ENCODE data around the gene ETNPPL. TPM values are rescaled to one million over a fixed set of nuclear protein-coding genes. Genes with fewer than 3 reads are reported as not detected.

Gene ETNPPL
- total RNA-seq, 1 donor from 2014 or later = 0.40 TPM

DNA sequence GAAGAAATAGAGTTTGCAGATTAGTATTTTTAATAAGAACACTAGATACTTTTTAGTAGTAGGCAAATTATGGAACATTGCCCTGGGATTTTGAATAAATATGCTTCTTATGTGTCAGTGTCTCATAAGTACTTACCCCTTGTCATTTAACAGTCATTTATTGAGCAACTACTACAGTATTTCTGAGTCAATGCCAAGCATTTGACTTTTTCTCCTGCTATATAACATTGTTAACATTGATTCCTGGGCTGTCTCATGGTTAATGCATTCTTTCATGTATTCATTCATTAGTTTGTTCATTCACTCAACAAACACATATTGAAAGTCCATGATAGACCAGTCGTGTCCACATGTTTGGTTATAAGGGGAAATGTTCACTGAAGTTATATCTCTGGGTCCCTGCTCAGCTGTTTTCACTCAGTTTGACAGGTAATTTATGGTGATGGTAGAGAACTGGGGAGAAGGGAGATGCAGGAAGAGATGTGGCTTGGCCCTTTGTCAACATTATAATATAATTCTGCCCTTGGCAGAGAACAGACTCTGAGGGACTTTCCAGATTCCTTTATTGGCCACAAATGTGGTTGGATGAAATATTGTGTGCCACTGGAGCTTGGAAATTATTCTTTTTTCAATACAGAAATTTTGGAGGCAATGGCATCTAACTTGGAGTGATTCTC is 62.6 kb downstream of the ETNPPL start:
- no peak for DNase-seq (ENCODE audit: low spot score)

DNA sequence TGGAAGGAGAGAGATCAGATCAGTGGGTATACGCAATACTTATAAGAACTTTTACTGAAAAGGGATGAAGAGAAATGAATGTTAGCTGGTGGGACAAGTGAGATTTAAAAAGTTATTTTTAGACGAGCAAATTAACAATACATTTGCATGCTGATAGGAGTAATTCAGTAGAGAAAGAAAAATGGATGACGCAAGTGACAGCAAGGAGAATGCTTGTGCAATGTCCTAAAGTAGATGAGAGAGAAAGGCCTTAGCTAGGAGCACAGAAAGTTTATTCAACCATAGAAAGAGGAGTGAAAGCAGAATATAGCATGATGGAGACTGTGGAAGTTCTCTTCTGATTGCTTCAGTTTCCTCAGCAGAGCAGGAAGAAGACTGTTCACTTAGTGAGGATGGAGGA is 66.7 kb downstream of the ETNPPL start:
- no peak for DNase-seq (ENCODE audit: low spot score)

DNA sequence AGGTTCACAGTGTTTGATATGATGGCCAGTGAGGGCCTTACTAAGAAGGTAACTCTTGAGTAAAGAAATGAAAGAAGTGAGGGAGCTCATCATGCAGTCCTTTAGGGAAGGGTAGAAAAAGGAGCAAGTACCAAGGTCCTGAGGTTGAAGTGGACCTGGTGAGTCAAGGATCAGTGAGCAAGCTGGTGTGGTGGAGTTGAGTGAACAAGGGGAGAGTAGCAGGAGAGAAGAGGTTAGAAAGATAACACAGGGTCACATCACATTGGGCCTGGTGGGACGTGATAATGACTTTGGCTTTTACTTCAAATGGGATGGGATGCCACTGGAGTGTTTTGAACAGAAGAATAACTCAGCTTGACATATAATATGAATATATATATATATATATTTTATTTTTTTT is 67.8 kb downstream of the ETNPPL start:
- DNase-seq (ENCODE audit: low spot score) = no peak

DNA sequence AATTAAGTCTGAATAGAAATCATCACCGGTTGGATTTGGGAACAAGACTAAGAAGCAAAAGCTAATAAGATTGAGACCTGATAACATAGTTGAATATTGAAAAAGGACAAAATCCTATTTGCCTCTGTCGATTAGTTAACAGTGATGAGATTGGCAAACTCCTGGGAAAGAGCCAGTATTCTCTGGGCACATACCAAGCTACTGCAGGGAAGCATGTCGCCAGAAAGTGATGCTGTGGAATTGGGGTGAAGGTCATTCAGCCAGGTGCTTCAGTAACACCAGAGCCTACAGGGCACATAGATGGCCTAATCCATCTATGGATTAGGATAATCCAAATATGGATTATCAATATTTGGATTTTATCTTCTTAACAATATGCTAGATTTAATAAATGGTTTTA is 68.4 kb downstream of the ETNPPL start:
- no peak for DNase-seq (ENCODE audit: low spot score)

DNA sequence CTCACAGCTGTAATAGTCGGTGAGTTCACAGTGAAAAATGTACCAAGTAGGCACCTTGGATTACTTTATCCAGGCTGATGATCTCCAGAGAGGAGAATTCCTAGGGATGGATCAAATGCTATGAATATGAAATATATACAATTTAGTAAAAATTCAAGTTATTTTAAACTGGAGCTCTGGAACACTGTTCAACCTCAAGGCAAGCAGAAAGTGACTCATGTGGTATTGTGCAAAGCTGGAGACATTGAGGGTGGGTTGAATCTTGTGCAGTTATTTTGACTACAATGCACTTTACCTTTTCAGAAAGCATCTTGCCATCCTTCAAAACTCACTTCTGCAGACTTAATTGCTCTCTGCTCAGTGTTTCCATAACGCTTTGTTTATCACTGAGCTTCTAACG is 69.0 kb downstream of the ETNPPL start:
- DNase-seq (ENCODE audit: low spot score) = no peak

DNA sequence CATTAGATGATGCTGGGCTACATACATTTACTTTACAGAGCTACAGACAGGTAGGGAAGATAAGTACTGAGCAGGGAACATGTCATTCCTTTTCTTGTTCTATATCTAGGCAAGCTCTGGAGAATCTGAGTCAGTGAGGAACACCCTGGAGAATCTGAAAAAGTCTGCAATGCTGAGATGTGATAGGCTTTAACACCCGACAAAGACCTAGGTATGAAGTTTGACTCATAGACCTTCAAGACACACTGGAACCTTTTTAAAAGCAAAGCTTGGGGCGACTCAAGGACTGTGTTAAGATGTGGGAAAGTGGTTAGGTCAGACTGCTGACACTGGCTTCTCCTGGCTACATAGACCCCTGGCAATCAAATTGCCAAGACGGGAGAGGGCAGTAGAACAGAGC is 69.6 kb downstream of the ETNPPL start:
- no peak for DNase-seq (ENCODE audit: low spot score)

Other genes starting within 250 kb of the ETNPPL start
- gene RPL34, start 142.5 kb downstream of the ETNPPL start, total RNA-seq = 836 TPM
- 73.7 TPM for gene OSTC, start 112.5 kb downstream of the ETNPPL start, total RNA-seq